ENCODE measurements around the gene SYTL2.

SYTL2 gene

GRCh38 chr11:85698195-85698594, 112.7 kb downstream of the SYTL2 start:
- TF ChIP-seq CREB1 (IDR thresholded peaks at IDR 0.05; ENCODE audit: low read depth) (no peak), NFIC (IDR thresholded peaks at IDR 0.05) (no peak), YY1 (IDR thresholded peaks at IDR 0.05; ENCODE audit: low read depth) (no peak), FOXM1 (IDR thresholded peaks at IDR 0.05; ENCODE audit: borderline replicate concordance, low read depth) (no peak), EGR1 (IDR thresholded peaks at IDR 0.05) (no peak), TCF12 (IDR thresholded peaks at IDR 0.05; ENCODE audit: low read depth) (no peak), ZBTB7A (IDR thresholded peaks at IDR 0.05; ENCODE audit: low read depth) (no peak), CEBPB (IDR thresholded peaks at IDR 0.05) (no peak)

- TF ChIP-seq TAF1 (IDR thresholded peaks at IDR 0.05; ENCODE audit: low read depth) (no peak), YY1 (IDR thresholded peaks at IDR 0.05; ENCODE audit: low read depth) (no peak), ZBTB7A (IDR thresholded peaks at IDR 0.05; ENCODE audit: low read depth) (no peak), CREB1 (IDR thresholded peaks at IDR 0.05; ENCODE audit: low read depth) (no peak), USF1 (IDR thresholded peaks at IDR 0.05) (no peak), TEAD4 (IDR thresholded peaks at IDR 0.05) (no peak), CEBPB (IDR thresholded peaks at IDR 0.05) (no peak), EGR1 (IDR thresholded peaks at IDR 0.05) (no peak), TCF12 (IDR thresholded peaks at IDR 0.05; ENCODE audit: low read depth) (no peak), NFIC (IDR thresholded peaks at IDR 0.05) (no peak), EP300 (IDR thresholded peaks at IDR 0.05; ENCODE audit: borderline replicate concordance) (no peak), FOXM1 (IDR thresholded peaks at IDR 0.05; ENCODE audit: borderline replicate concordance, low read depth) (no peak), RAD21 (IDR thresholded peaks at IDR 0.05; ENCODE audit: low read depth) (no peak), MAX (IDR thresholded peaks at IDR 0.05) (no peak), REST (IDR thresholded peaks at IDR 0.05; ENCODE audit: low read depth) (no peak)
These were observed 113.2 kb downstream of the SYTL2 start for GRCh38 chr11:85697747-85698146.

- TF ChIP-seq USF1 (IDR thresholded peaks at IDR 0.05), result no peak
These were observed 115.4 kb downstream of the SYTL2 start for GRCh38 chr11:85695546-85695945.

GRCh38 chr11:85694385-85694980, 116.5 kb downstream of the SYTL2 start:
- TF ChIP-seq MAX (IDR thresholded peaks at IDR 0.05) (no peak), USF1 (IDR thresholded peaks at IDR 0.05) (no peak), FOXM1 (IDR thresholded peaks at IDR 0.05; ENCODE audit: borderline replicate concordance, low read depth) (no peak), TCF12 (IDR thresholded peaks at IDR 0.05; ENCODE audit: low read depth) (no peak), RAD21 (IDR thresholded peaks at IDR 0.05; ENCODE audit: low read depth) (peak; percentile 77), NFIC (IDR thresholded peaks at IDR 0.05) (no peak)

GRCh38 chr11:85685820-85686459, 125.0 kb downstream of the SYTL2 start, which contains the start of gene CCDC89:
TSS of gene CCDC89 (minus strand) at chr11:85686195. CDS start at chr11:85686130, 65 bp downstream.
- TF ChIP-seq MAX (IDR thresholded peaks at IDR 0.05), result no peak
- TF ChIP-seq CEBPB (IDR thresholded peaks at IDR 0.05), result no peak
- no peak for TF ChIP-seq CREB1 (IDR thresholded peaks at IDR 0.05; ENCODE audit: low read depth)
- no peak for TF ChIP-seq TCF12 (IDR thresholded peaks at IDR 0.05; ENCODE audit: low read depth)
- no peak for TF ChIP-seq FOXM1 (IDR thresholded peaks at IDR 0.05; ENCODE audit: borderline replicate concordance, low read depth)
- TF ChIP-seq NFIC (IDR thresholded peaks at IDR 0.05), result no peak
- no peak for TF ChIP-seq REST (IDR thresholded peaks at IDR 0.05; ENCODE audit: low read depth)
- TF ChIP-seq EGR1 (IDR thresholded peaks at IDR 0.05), result no peak
- TF ChIP-seq YY1 (IDR thresholded peaks at IDR 0.05; ENCODE audit: low read depth), result no peak
